Stimulated activated CD4-positive, alpha-beta T cell treated with anti-CD3 and anti-CD28 coated beads, Interleukin-12 subunit alpha, Interleukin-12 subunit beta, amount 100 ng/mL, for 24 hours (primary cell): ENCODE results near the gene MTMR10.

ENCODE experiments used
- DNase-seq, 2 experiments: peaks; one replicate each; pipeline ENCODE4 v3.0.0-alpha.2; 2020; ENCODE audit warnings: low read depth in 2 of 2

Gene MTMR10

GRCh38 chr15:30956216-30957124 lies 35.0 kb downstream of the MTMR10 start:
- DNase-seq = no peak

GRCh38 chr15:30954674-30955073 lies 36.8 kb downstream of the MTMR10 start:
- no peak for DNase-seq

GRCh38 chr15:30953731-30954378 lies 37.6 kb downstream of the MTMR10 start:
- DNase-seq = no peak

GRCh38 chr15:30953183-30953582 lies 38.2 kb downstream of the MTMR10 start:
- no peak for DNase-seq

- DNase-seq = no peak
Measured at GRCh38 chr15:30943654-30944335, 47.6 kb downstream of the MTMR10 start.

- DNase-seq = no peak
Measured at GRCh38 chr15:30941520-30941919, 49.9 kb downstream of the MTMR10 start.

- no peak for DNase-seq
Measured at GRCh38 chr15:30940359-30940758, 51.1 kb downstream of the MTMR10 start.

- DNase-seq = no peak
Measured at GRCh38 chr15:30939161-30939560, 52.3 kb downstream of the MTMR10 start.

GRCh38 chr15:30933293-30933692 lies 58.1 kb downstream of the MTMR10 start:
- no peak for DNase-seq

GRCh38 chr15:30930422-30930821 lies 61.0 kb downstream of the MTMR10 start:
- no peak for DNase-seq

GRCh38 chr15:30929982-30930381 lies 61.4 kb downstream of the MTMR10 start:
- DNase-seq = no peak

- DNase-seq = no peak
Measured at GRCh38 chr15:30929064-30929669, 62.3 kb downstream of the MTMR10 start.

- no peak for DNase-seq
Measured at GRCh38 chr15:30928076-30928475, 63.4 kb downstream of the MTMR10 start.

GRCh38 chr15:30927148-30927761 lies 64.2 kb downstream of the MTMR10 start:
- DNase-seq = no peak

GRCh38 chr15:30926161-30926560 lies 65.3 kb downstream of the MTMR10 start:
- DNase-seq = no peak

GRCh38 chr15:30925686-30926085 lies 65.7 kb downstream of the MTMR10 start:
- no peak for DNase-seq

- DNase-seq = no peak
Measured at GRCh38 chr15:30924353-30924752, 67.1 kb downstream of the MTMR10 start.

GRCh38 chr15:30923429-30923828 lies 68.0 kb downstream of the MTMR10 start:
- no peak for DNase-seq

- no peak for DNase-seq
Measured at GRCh38 chr15:30922480-30923311, 68.7 kb downstream of the MTMR10 start.

GRCh38 chr15:30921781-30922479 lies 69.5 kb downstream of the MTMR10 start:
- DNase-seq = no peak
